NB4 (cell line): ENCODE measurements around the gene SLC6A12.

ENCODE experiments used
- DNase-seq: peaks from one replicate; pipeline ENCODE4 v3.0.0; 2010; ENCODE audit warnings: low read depth
- H3K4me3 ChIP-seq: one replicate; pipeline ENCODE4 v1.5.1; 2011; ENCODE audit warnings: mild to moderate bottlenecking, low read depth, low read length, moderate library complexity
- MYC ChIP-seq: IDR thresholded peaks from 2 replicates; pipeline ENCODE4 v1.6.1; 2011; ENCODE audit warnings: low read depth, low read length
- POLR2A ChIP-seq: IDR thresholded peaks from 2 replicates; pipeline ENCODE4 v1.6.1; 2011; ENCODE audit warnings: mild to moderate bottlenecking; ENCODE audit not compliant: insufficient read length; ENCODE audit errors: extremely low read depth
- TF ChIP-seq, protein P1 (sequence below): IDR thresholded peaks from one replicate; pipeline ENCODE4 v1.5.1; 2012; ENCODE audit warnings: low read depth, low read length
- TF ChIP-seq, protein P2 (sequence below): IDR thresholded peaks from 2 replicates; pipeline ENCODE4 v1.6.1; 2011; ENCODE audit warnings: low read depth, low read length

The SLC6A12 gene

DNA sequence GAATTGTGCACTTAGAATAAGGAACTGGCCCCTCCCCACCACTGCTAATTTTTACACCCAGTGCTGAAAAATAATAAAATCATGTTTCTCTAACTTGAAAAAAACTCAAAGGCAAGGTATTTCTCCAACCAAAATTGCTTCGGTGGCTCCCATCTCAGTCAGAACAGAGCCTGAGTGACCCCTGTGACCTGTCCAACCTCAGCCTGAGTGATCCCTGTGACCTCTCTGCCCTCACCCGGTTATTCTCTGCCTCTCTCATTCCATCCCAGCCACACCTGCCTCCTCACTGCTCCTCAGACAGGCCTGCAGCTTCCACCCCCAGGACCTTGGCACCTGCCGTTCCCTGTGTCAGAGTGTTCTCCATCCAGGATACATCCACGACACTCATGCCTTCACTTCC is 5.1 kb downstream of the SLC6A12 start:
- no peak for DNase-seq
- TF ChIP-seq, protein P1, sequence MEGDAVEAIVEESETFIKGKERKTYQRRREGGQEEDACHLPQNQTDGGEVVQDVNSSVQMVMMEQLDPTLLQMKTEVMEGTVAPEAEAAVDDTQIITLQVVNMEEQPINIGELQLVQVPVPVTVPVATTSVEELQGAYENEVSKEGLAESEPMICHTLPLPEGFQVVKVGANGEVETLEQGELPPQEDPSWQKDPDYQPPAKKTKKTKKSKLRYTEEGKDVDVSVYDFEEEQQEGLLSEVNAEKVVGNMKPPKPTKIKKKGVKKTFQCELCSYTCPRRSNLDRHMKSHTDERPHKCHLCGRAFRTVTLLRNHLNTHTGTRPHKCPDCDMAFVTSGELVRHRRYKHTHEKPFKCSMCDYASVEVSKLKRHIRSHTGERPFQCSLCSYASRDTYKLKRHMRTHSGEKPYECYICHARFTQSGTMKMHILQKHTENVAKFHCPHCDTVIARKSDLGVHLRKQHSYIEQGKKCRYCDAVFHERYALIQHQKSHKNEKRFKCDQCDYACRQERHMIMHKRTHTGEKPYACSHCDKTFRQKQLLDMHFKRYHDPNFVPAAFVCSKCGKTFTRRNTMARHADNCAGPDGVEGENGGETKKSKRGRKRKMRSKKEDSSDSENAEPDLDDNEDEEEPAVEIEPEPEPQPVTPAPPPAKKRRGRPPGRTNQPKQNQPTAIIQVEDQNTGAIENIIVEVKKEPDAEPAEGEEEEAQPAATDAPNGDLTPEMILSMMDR: no peak
- TF ChIP-seq, protein P2, sequence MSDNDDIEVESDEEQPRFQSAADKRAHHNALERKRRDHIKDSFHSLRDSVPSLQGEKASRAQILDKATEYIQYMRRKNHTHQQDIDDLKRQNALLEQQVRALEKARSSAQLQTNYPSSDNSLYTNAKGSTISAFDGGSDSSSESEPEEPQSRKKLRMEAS: no peak
- no peak for TF ChIP-seq MYC
- no peak for TF ChIP-seq POLR2A
- H3K4me3 ChIP-seq: no peak overlapping the region

DNA sequence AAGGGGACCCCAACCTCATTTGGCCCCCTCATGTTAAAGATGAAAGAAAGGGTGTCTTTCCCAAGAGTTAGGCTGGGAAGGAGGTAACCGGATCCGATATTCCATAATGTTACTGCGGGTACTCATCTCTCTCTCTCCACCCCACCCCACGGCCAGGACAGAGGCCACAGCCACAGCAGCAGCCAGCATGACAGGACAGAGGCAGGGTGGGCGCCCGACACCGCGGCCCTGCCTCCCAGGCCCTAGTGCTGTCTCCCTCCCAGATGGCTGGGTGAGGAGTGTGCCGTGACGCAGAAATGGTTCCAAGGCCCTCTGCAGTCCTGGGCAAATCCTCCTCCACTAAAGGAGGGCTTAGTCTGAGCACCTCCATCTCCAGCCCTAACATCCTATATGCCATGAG is 6.2 kb downstream of the SLC6A12 start:
- TF ChIP-seq MYC (no peak), POLR2A (no peak)
- TF ChIP-seq, protein P2: no peak
- TF ChIP-seq, protein P1: no peak
- no peak for DNase-seq
- no peak overlapping the region for H3K4me3 ChIP-seq

DNA sequence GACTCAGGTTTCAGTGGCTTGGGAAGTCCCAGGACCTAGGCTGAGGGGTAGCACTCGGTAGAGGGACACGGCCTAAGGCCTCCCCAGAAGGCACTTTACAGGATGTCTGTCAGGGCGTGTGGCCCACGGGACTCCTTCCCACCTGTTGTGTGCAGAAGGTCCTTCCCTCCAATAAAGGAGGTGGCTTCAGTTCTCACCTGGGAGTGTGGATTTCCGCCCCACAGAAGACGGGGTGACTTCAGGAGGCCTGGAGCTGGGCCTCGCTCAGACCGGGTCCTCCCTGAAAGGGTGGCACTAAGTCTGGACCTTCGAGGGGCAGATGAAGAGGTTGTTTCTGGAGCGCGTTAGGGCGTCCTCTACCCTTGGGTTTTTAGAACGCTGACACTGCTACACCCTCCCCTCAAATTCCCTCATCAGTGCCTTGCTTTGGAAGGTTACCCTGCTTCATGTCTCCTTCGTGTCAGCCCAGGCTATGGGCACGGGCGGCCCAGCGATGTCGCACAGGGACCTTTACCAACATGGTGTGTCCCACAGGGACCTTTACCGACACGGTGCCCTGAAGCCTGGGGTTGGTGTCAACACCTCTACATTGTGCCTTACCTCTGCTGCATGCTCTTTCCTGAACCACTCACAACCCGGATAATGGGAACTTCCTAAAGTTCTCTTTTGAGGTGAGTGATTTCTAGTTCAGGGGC is 7.1 kb downstream of the SLC6A12 start:
- TF ChIP-seq POLR2A (no peak), MYC (no peak)
- TF ChIP-seq, protein P2: no peak
- TF ChIP-seq, protein P1: no peak
- DNase-seq: no peak
- H3K4me3 ChIP-seq: no peak overlapping the region

DNA sequence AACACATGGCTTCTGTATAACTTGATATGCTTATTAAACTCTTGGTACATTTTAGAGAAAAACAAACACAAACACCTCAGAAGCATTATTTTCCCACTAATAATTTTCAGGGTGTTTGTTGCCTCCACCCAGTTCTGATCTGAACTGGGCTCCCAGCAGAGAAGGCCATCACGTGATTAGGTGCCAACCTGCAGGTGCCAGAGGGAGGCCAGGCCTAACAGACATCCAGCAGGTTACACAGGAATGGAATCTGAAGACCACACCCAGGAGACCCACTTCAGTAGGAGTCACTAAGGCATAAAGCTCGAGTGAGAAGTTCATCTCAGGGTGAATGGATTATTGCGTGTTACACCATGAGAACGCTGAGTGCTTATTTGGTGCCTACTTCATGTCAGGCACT is 8.9 kb downstream of the SLC6A12 start:
- TF ChIP-seq, protein P2: no peak
- no peak for TF ChIP-seq POLR2A
- DNase-seq: no peak
- no peak overlapping the region for H3K4me3 ChIP-seq

DNA sequence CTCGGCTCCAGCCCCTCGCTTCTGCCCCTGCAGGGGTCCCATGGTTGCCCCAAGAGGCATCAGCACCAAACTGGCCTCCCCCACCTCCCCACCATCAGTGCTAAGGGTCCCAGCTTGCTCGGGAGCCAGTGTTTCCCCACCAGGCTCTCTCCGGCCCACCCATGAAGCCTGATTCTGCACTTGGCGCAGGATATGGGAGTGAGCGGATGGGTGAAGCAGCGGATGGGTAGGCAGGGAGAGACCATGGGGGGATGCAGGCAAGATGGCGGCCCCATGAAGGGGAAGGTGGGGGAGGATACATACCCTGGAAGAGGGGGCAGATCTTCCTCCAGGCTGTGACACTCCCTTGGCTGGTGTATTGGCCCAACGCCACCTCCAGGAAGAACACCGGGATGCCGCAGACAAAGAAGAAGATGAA is 9.7 kb downstream of the SLC6A12 start:
- no peak for DNase-seq
- H3K4me3 ChIP-seq: no peak overlapping the region
- TF ChIP-seq POLR2A: no peak

DNA sequence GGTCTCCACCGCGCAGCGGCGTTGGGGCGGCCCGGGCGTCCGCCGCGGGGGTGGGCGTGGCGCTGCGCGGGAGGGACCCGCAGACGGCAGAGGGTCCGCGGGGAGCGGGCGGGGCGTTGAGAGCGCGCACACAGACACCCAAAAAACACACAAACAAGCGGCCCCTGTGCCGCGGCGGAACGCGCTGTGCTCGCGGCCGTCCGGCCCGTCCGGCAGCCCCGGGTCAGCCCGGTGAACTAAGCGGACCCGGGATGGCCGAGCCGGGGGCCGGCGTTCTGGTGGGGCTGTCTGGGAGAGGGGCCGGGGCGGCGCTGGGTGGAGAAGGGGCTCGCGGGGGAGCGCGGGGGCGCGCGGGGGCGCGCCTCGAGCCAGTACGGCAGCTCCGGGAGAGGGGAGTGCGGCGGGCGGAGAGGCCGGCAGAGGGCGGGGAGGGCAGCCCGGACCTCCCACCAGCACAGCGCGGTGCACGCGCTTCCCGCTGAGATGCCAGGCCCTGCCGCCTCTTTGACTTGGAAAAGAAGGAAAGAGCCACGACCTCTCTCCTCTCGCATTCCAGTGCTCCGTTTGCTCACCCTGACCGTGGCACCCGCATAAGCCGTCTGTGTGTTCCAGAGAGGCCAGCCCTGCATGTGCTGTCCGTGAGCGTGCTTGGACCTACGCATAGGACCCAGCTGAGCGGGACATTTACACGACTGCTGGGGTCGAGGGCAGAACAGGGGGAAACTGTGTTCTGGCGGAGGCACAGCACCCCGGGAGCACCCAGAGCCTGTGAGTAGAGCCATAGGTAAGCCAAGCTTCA is 10.3 kb downstream of the SLC6A12 start:
- TF ChIP-seq, protein P2: no peak
- no peak for TF ChIP-seq POLR2A
- TF ChIP-seq MYC: no peak
- TF ChIP-seq, protein P1: no peak
- DNase-seq: no peak
- no peak overlapping the region for H3K4me3 ChIP-seq
